Measurements from ENCODE around the gene ATP8B4.

Gene ATP8B4

DNA sequence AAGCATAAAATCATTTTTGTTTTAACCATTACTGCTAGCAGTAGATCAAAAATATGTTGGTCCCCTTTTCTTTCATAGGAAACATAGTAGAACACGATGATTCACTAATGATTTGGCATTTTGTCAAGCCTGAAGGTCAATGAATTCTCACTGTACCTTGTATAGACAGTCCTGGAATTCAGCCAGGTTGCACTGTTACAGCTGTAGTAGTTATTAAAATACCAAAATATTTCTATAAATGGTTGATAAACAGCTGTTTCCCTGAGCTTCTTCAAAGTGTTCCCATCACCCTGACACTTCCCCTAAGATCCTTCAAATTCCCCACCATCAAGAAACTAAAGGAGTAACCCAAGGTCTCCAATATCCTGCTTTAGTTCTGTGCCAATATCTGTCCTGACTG, 200.9 kb downstream of the ATP8B4 start:
- no peak for DNase-seq

- DNase-seq, result no peak
Measured at GRCh38 chr15:49916998-49917397, 202.0 kb downstream of the ATP8B4 start.

DNA sequence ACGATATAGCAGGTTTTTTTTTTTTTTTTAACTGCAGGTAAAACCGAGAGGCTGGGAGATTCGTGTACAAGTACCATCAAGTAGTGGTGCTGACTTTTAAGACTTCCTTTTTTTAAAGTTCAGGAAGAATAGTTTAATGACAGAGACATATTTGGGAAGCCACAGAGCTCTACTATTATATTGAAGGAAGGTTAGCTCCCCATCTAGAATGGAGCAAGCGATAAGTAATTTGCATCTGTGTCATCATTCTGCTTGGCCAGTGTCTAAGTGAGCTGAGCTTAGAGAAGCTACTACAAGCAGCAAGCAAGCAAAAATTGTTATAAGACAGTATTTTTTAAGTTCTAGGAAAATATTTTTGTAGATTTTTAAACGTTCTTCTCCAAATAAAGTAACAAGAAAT, 203.2 kb downstream of the ATP8B4 start:
- no peak for DNase-seq

DNA sequence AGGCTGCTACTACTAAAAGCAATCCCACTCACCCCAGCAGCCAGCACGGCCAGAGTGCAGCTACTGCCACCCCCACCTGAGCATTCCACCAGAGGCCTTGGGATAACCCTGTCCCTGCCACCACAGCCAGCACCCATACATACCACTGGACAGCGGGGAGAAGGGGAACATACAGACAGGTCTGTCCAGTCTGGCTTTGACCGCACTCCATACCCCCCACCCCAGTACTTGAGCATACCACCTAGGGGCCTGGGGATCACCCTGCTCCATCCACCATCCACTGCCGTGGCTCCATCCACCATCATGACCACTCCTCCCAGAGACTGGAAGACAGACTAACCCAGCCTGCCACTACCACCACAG, 210.1 kb downstream of the ATP8B4 start:
- DNase-seq, result no peak

- DNase-seq, result no peak
Measured at GRCh38 chr15:49908236-49908932, 210.6 kb downstream of the ATP8B4 start.

DNA sequence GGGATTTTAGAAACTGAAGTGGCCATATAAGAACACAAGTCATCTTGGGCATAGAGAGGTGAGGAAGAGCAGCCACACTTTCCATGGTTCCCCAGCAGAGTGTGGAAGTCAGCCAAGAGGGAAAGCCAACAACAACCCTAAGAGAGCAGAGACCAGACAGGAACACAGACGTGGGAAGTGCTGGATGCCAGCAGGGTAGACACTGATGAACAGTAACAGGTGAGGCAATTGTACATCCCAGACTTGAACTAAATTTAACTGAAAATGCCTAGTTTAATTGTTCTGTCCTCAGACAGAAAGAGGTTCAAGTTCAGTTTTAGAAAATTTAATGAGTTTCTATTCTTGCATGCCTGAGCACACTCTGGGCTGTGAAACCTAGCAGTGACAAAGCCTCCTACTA, 212.1 kb downstream of the ATP8B4 start:
- DNase-seq, result no peak

- DNase-seq, result no peak
Measured at GRCh38 chr15:49905221-49905620, 213.8 kb downstream of the ATP8B4 start.

DNA sequence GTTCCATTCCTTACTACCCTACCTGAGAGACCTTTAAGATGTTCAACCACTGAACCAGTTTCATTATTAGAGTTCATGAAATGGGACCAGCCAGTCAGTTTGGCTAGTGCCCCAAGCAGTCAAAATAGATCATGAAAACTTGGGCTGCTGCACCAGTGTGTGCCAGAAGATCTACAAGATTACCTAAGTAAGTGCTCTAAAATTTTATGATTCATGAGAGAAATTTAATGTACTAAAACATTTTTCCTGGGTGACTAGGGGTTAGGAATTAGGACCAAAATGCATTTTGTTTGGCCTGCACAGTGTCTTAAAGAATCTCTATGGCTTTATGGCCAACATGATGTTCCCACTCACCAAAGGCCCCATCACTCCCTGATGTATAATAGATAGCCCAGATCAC, 214.7 kb downstream of the ATP8B4 start:
- no peak for DNase-seq

DNA sequence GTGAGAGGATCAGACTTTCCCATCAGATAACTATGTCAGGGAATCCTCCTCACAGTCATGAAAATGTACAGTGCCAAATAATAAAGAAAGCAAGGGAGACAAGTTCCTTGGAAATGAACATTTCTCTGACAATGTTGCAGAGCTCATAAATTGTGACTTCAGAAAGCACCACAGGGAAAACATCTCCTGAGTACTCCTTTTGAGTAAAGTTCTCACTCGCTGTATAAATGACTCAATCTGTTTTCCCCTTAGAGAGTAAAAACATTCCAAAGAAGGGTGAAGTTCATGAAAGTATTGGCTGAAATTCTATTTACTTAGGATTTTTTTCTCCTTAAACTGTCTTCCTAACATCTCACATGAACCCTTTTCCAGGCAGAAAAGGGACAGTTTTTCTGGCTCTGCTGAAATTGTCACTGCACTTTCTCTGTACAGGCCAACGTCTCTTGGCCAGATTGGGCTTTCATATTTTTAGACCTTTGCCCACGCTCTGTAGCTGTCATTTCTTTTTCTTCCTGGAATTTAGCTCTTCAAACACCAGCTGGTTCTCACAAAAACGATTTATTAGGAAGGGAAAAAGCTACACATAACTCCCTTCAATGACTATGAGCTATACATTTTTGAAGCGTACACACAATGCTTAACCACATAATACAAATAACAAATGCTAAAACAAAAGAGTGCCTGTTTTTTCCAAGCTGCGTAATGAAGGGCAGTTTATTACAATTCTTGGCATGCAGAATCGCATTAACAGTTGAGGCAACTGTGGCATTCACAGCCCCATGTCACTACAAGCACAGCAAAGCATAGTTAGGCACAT, 216.1 kb downstream of the ATP8B4 start:
- DNase-seq, result no peak

GRCh38 chr15:49901996-49902684, 216.9 kb downstream of the ATP8B4 start:
- no peak for DNase-seq

DNA sequence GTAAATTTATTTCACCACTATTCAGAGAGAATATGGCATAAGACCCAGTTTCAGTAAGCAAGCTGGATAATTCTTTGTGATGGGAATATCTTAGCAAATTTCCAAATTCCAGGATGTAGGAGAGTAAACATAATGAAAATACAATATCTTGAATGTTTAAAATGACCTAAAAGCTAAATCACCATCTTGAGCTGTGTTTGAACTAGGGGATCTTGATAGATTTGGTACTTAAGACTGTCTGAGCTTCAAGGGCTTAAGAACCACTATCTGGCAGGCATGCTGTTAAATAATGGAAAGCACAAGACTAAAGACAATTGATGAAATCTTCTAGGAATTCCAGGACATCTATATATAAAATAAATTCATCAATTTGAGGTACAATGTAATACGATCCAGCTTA, 217.7 kb downstream of the ATP8B4 start:
- no peak for DNase-seq

DNA sequence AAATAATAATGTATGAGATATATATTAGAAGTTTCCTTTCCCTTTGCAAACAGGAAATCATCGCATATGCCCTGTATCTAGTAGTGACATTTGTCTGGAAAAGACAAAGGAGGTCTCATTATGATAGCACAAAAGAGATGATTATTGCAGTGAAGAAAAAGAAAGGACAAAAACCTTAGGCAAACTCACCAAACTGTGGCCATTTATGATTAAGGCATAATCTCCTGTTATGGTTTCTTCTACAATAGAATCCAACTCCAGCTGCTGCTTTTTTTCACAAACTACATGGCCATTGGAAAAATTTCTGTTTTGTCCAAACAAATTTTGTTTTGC, 218.2 kb downstream of the ATP8B4 start:
- no peak for DNase-seq

DNA sequence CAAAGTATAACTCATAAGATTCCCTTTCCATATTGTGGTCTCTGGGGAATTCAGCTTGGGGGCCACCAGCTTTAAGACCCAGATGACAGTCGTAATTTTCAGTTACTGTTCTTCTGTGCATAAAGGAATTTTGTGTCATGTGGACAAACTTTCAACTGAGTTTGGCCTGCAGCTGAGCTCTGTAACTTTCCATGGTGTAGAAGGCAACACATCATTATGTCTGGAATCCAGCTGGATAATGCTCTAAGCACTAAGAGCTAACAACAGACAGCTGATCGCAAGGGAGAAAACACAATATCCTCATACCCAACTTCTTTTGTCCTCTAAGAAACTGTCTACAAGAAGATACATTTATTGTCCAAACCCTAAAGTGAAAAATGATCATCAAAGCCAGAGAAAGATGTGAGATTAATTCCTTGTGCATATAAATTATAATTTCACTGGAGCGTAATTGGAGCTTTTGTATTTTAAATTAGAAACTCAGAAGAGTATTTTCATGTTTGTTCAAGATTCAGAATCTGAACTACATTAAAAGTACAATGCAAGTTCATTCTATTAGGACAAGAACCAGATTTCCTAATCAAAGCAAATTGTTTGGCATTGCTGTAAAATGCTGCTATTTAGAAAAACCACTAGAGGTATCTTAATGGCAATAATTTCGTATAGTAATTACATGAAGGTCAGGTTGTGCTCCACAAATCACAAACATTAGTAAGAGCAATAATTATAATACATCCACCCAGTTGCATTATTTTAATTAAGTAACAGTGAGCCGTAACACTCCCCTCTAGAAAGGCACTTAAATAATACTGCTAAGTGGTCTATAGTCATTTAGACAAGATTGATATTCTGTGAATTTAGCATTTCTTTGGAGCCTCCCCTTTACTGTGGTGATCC, 218.8 kb downstream of the ATP8B4 start:
- no peak for DNase-seq

- no peak for DNase-seq
Measured at GRCh38 chr15:49898575-49899283, 220.3 kb downstream of the ATP8B4 start.

GRCh38 chr15:49898097-49898496, 220.9 kb downstream of the ATP8B4 start:
- DNase-seq, result no peak

GRCh38 chr15:49895347-49896223, 223.4 kb downstream of the ATP8B4 start:
- no peak for DNase-seq

GRCh38 chr15:49890689-49891088, 228.3 kb downstream of the ATP8B4 start:
- DNase-seq, result no peak

DNA sequence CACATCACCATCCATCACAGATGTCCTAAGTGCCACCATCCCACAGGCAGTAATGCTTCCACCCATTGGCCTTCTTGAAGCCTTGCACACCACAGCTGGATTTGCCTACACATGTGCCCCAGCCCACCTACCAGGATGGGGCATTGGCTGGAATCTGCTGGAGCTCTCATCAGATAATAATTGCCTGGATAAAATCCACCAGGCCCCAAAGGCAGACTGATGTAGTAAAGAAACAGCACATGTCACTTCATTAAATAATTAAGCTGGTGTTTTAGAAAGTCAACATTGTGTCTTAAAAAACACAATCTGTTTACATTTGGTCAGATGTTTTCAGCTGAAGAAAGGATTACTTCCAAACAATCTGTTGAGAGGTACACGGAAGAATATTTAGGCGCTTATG, 229.5 kb downstream of the ATP8B4 start:
- no peak for DNase-seq

DNA sequence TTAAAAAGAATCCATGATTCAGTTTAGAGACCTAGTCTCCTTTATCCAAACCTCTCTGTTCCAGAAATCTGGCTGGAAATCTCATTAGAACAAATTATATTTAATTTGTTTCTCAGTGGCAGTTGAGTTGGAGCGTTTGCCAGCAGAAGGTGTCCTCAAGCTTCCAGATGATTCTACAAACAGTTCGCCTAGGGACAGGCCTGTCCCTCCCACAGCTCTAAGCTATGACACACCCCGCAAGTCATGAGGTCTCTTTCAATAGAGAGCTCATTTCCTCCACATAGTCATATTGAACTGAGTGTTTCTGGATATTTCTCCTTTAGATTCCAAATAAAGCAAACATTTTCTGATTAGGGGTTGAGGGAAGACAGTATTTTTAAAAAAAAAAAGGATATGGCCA, 230.3 kb downstream of the ATP8B4 start:
- no peak for DNase-seq

- no peak for DNase-seq
Measured at GRCh38 chr15:49888323-49888693, 230.7 kb downstream of the ATP8B4 start.

DNA sequence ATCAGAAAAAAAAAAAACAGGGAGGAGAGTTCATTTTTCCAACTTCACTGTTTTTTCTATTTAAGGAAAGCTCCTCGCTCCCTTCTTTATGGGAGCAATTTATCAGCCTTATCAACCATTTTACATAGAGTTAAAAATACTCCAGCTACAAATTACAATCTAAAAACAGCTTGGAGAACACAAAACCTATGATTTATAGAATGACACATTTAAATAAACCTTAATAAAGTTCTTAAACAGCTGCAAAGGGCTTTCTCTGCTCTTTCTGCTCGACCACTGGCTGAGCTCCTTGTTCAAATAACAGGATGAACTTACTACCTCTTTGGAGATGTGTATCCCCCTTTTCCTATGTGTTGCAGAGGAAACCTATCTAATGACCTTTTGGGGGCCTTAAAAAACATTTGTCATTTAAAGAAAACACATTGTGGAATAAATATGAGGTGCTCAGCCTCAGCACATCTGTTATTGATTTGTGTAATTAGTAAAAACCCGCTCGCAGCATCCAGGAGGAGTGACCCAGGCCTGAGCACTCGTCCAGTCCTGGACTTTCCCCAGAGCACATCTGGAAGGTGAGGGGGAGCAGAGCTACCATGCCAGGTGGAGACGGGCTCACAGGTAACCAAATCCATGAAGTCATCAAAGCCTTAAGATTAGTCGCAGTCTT, 231.2 kb downstream of the ATP8B4 start:
- DNase-seq, result no peak
